Measurements from ENCODE around the gene MRPL23. TPM values are rescaled to one million over a fixed set of nuclear protein-coding genes. Genes with fewer than 3 reads are reported as not detected.

MRPL23 gene
- total RNA-seq, 1 experiment from 2014 or later = 123 TPM

DNA sequence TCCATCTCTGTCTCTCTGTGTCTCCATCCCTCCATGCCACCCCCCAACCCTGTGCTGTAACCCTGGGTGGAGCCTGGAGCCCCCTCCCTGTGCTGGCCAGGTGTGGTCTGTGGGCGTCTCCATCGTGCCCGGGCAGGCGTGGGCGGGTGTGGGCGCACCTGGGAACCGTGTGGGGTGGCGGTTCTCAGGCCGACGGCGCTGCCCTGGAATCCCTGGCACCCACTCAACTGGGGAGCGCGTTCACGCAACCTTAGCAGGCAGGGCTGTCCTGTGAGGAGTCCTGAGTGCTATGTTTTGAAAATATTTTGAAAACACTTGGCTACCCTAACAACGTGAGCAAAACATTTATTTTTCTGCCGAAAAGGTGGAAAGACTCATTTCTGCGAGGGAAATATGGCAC lies 23.0 kb upstream of the MRPL23 start:
- Histone ChIP-seq H3K27ac (ENCODE audit: low read length) (no peak overlapping the region), H3K4me1 (ENCODE audit: control insufficient read depth, insufficient read depth, low read length) (peaks cover 26% of the 10 kb centered on the region), H3K27me3 (ENCODE audit: control insufficient read depth, insufficient read depth, low read length) (no peaks in the 10 kb centered on the region), H3K9me3 (ENCODE audit: control insufficient read depth, insufficient read depth, low read depth, low read length) (no peaks in the 10 kb centered on the region), H3K36me3 (ENCODE audit: control insufficient read depth, insufficient read depth, low read length) (no peaks in the 10 kb centered on the region), H3K4me3 (ENCODE audit: low read depth in 2 of 2, low read length in 2 of 2) (no peak overlapping the region)
- DNase-seq (ENCODE audit: low read depth, low spot score) (no peak), ATAC-seq (no peak)
- intact Hi-C loops (cut with micrococcal nuclease; ENCODE audit: unreplicated experiment) (no loop called here), in situ Hi-C loops (cut with HindIII; ENCODE audit: low pct_unique_long_range_greater_than_20kb, low sequenced_read_pairs) (no loop called here)
- ChIA-PET POLR2A (no interaction called here), CTCF (no interaction called here)
- no peak for TF ChIP-seq CTCF (IDR thresholded peaks at IDR 0.05)
- no peak for TF ChIP-seq POLR2AphosphoS5 (IDR thresholded peaks at IDR 0.05; ENCODE audit: low read depth, low read length)
- TF ChIP-seq REST (IDR thresholded peaks at IDR 0.05; ENCODE audit: insufficient read depth in 1 of 2, low read depth in 2 of 2, low read length in 1 of 2) = no peak
- no peak for TF ChIP-seq SIN3A (IDR thresholded peaks at IDR 0.05; ENCODE audit: borderline replicate concordance, insufficient read depth, low read depth, low read length)
- no peak for TF ChIP-seq TCF7L2 (IDR thresholded peaks at IDR 0.05; ENCODE audit: low read depth, low read length)
- no TSS peak for BruUV-seq (replicated peaks)

- no peak for DNase-seq (ENCODE audit: low read depth, low spot score)
- Histone ChIP-seq H3K36me3 (ENCODE audit: control insufficient read depth, insufficient read depth, low read length) (no peaks in the 10 kb centered on the region), H3K27me3 (ENCODE audit: control insufficient read depth, insufficient read depth, low read length) (no peaks in the 10 kb centered on the region), H3K9me3 (ENCODE audit: control insufficient read depth, insufficient read depth, low read depth, low read length) (no peaks in the 10 kb centered on the region), H3K4me3 (ENCODE audit: low read depth in 2 of 2, low read length in 2 of 2) (no peak overlapping the region), H3K27ac (ENCODE audit: low read length) (no peak overlapping the region), H3K4me1 (ENCODE audit: control insufficient read depth, insufficient read depth, low read length) (peaks cover 26% of the 10 kb centered on the region)
- BruUV-seq (replicated peaks) = no TSS peak
- ChIA-PET CTCF (no interaction called here), POLR2A (no interaction called here)
- intact Hi-C loops (cut with micrococcal nuclease; ENCODE audit: unreplicated experiment) (no loop called here), in situ Hi-C loops (cut with HindIII; ENCODE audit: low pct_unique_long_range_greater_than_20kb, low sequenced_read_pairs) (no loop called here)
- no peak for ATAC-seq
- TF ChIP-seq POLR2AphosphoS5 (IDR thresholded peaks at IDR 0.05; ENCODE audit: low read depth, low read length) = no peak
- TF ChIP-seq REST (IDR thresholded peaks at IDR 0.05; ENCODE audit: insufficient read depth in 1 of 2, low read depth in 2 of 2, low read length in 1 of 2) = no peak
- no peak for TF ChIP-seq SIN3A (IDR thresholded peaks at IDR 0.05; ENCODE audit: borderline replicate concordance, insufficient read depth, low read depth, low read length)
- no peak for TF ChIP-seq CTCF (IDR thresholded peaks at IDR 0.05)
- TF ChIP-seq TCF7L2 (IDR thresholded peaks at IDR 0.05; ENCODE audit: low read depth, low read length) = no peak
Measured at GRCh38 chr11:1924646-1925372, 22.3 kb upstream of the MRPL23 start.

All from Panc1 (cell line).